ENCODE data around the gene GALNT8.

GALNT8 gene

DNA sequence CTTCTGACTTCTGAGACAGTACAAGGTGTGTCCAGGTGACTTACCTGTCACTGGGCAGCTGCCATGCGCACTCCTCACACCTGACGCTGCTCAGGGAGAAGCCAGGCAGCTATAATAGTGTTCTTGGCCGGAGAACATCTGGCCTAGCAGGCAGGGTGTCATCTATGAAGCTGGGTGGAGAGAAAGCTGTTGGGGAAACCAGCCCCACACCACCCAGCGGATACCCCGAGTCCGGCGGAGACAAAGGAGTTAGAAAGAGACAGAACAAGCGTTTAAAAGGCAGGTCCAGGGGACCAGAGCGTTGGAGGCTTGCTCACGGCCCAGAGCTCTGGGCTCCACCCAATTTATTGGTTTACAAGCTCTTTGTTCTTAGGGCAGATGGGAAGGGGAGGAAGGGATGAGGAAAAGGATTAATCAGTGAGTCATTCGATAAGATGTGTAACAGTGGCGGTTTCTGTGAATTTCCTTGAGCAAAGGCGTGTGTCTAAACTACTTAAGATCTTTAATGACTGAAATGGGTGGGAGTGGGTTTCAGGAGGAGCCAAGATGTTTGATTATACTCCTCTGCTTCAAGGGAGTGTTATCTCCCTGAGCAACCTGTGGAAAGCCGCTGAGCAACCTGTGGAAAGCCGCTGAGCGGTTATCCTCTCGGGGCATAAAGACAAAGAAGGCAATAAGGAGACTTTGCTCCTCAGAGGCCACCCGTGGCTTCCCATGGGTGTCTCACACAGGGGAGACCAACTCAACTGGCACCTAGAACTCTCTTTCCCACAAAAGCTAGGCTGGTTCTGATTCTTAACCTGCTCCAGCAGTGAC, at the start of gene GALNT8:
TSS of gene GALNT8 (plus strand) at position 580 of the 816 bp plus-strand sequence. CDS start 278 bp downstream, outside the sequence.
- TF ChIP-seq, protein P1, sequence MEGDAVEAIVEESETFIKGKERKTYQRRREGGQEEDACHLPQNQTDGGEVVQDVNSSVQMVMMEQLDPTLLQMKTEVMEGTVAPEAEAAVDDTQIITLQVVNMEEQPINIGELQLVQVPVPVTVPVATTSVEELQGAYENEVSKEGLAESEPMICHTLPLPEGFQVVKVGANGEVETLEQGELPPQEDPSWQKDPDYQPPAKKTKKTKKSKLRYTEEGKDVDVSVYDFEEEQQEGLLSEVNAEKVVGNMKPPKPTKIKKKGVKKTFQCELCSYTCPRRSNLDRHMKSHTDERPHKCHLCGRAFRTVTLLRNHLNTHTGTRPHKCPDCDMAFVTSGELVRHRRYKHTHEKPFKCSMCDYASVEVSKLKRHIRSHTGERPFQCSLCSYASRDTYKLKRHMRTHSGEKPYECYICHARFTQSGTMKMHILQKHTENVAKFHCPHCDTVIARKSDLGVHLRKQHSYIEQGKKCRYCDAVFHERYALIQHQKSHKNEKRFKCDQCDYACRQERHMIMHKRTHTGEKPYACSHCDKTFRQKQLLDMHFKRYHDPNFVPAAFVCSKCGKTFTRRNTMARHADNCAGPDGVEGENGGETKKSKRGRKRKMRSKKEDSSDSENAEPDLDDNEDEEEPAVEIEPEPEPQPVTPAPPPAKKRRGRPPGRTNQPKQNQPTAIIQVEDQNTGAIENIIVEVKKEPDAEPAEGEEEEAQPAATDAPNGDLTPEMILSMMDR (IDR thresholded peaks at IDR 0.05; ENCODE audit: low read depth, low read length), result no peak
- DNase-seq (ENCODE audit: extremely low read depth, low read depth), result no peak

DNA sequence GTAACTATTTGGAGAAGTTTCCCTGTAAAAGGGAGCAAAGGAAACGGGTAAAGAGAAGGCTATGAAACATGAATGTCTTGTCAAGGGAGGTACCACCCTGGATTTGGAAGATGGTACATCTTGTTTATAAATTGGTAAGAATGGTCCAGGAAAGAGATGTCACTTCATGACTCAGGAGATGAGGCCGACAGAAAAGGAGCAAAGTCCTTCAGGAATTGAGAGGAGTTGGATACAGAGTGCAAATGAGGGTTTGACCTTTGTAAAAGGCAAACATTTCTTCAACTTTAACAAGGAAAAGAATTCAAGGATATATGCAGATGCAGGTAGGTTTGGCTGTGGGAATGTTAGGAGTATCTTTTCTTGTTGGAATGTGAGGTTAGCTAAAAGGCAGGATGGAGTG, 40.5 kb upstream of the GALNT8 start:
- TF ChIP-seq, protein P1 (IDR thresholded peaks at IDR 0.05; ENCODE audit: low read depth, low read length), result no peak

GRCh38 chr12:4681732-4682131, 38.5 kb upstream of the GALNT8 start:
- TF ChIP-seq, protein P1 (IDR thresholded peaks at IDR 0.05; ENCODE audit: low read depth, low read length), result no peak
- DNase-seq (ENCODE audit: extremely low read depth, low read depth), result no peak

More for the DNA sequence above, 40.5 kb upstream of the GALNT8 start:
- DNase-seq (ENCODE audit: extremely low read depth, low read depth), result no peak

DNA sequence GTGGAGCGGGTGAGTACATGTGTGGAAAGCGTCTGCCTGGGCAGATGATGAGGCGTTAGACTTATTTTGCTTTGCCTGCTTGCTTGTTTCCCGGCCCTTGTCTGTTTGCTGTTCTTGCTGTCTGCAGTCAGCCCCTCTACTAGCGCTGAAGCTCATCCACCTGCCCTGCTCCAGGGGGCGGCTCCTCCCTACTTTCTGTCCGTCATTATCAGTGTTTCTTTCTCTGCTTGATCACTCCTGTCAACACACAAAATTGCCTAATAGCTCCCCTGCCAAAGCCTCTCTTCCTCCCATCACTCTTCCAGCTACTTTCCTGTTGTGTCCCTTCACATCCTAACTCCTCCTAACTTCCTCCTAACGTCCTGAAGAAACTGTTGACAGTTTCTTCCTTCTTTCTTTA, 34.9 kb upstream of the GALNT8 start:
- no peak for DNase-seq (ENCODE audit: extremely low read depth, low read depth)
- TF ChIP-seq, protein P1 (IDR thresholded peaks at IDR 0.05; ENCODE audit: low read depth, low read length), result no peak

- TF ChIP-seq, protein P1 (IDR thresholded peaks at IDR 0.05; ENCODE audit: low read depth, low read length), result no peak
- no peak for DNase-seq (ENCODE audit: extremely low read depth, low read depth)
These were observed 29.4 kb upstream of the GALNT8 start for GRCh38 chr12:4690760-4691159.

DNA sequence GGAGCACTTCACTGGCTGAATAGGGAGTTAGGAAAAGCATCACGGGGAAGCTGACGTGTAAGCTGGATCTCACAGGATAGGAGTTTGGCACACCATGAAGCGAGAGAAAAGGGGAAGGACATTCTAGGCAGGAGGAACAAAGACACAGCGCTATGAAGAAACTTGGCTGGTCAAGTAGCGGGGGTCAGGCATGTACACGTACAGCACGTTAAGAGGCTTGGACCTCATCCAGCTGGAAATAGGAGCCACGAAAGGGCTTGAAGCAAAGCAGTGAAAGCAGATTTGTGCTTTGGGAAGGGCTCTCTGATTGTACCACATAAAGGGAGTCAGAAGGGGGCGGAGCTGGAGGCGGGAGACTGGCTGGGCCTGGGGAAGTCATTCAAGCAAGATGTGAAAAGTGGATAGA, 19.6 kb upstream of the GALNT8 start:
- no peak for DNase-seq (ENCODE audit: extremely low read depth, low read depth)

More for the DNA sequence above, 19.6 kb upstream of the GALNT8 start:
- TF ChIP-seq, protein P1 (IDR thresholded peaks at IDR 0.05; ENCODE audit: low read depth, low read length), result no peak

Data from AG09319 (cell line).